GM12891 (cell line): ENCODE results near the gene TIGAR.

Source experiments
- PAX5 ChIP-seq: IDR thresholded peaks from 2 replicates; pipeline ENCODE4 v1.6.1; 2011; ENCODE audit warnings: low read length, moderate library complexity, mild to moderate bottlenecking; ENCODE audit not compliant: insufficient read depth, severe bottlenecking
- POLR2A ChIP-seq: IDR thresholded peaks from 2 replicates; pipeline ENCODE4 v1.6.1; 2011; ENCODE audit warnings: low read depth, low read length, control low read depth
- POLR2AphosphoS5 ChIP-seq: IDR thresholded peaks from 2 replicates; pipeline ENCODE4 v1.6.1; 2011; ENCODE audit warnings: low read depth, low read length, control low read depth
- SPI1 ChIP-seq: IDR thresholded peaks from 2 replicates; pipeline ENCODE4 v1.6.1; 2011; ENCODE audit warnings: low read depth, low read length, control low read depth
- TAF1 ChIP-seq: IDR thresholded peaks from 2 replicates; pipeline ENCODE4 v1.6.1; 2011; ENCODE audit warnings: low read depth, low read length, control low read depth

DNA sequence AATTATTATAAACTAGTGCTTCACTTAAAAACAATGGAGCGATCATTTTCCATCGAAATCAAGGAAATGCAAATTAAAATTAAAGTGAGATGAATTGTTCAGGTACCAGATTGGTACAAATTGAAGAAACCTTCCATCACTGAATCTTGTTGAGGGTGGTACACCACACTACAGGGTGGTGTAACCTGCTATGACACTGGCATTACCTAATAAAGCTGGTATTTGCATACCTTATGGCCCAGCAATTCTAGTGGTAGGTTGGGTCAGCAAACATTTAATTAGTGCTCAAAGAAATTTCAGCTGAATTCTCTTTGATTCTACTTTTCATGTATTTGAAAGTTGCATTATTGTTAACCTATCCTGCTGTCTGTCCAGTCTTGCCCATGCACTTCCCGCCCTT lies 9.2 kb downstream of the TIGAR start:
- TF ChIP-seq POLR2A (no peak), POLR2AphosphoS5 (no peak), PAX5 (no peak), TAF1 (no peak), SPI1 (no peak)
